Psoas muscle (tissue), 8 donors: ENCODE measurements around the gene SLC6A8. TPM values are rescaled to one million over a fixed set of nuclear protein-coding genes. Genes with fewer than 3 reads are reported as not detected.

Source experiments
- ATAC-seq, 4 donors: fragments of 200-7000 bp; cut with Tn5 transposase; one replicate each; pipeline ENCODE4 v1.9.1; 2020; ENCODE audit warnings: moderate library complexity in 3 of 4, mild to moderate bottlenecking in 2 of 4
- DNase-seq, 2 donors: peaks; one replicate each; pipeline ENCODE4 v3.0.0-alpha.2; 2020
- H3K27ac ChIP-seq: fragments of 200-600 bp; one replicate; pipeline ENCODE4 v1.8.0; 2022
- H3K27me3 ChIP-seq, 3 donors: fragments of 200-600 bp in 1 of 3; one replicate each; pipeline versions ENCODE4 v1.6.1 to v1.8.0; 2013 to 2022; ENCODE audit warnings: low read length in 2 of 3, mild to moderate bottlenecking in 2 of 3, moderate library complexity in 1 of 3; ENCODE audit not compliant: insufficient read depth in 3 of 3
- H3K36me3 ChIP-seq, 2 donors: fragments of 200-600 bp in 1 of 2; one replicate each; pipeline versions ENCODE4 v1.6.1 to v1.8.0; 2013 to 2022; ENCODE audit warnings: low read depth in 1 of 2, mild to moderate bottlenecking in 1 of 2, moderate library complexity in 1 of 2; ENCODE audit not compliant: insufficient read depth in 1 of 2
- H3K4me1 ChIP-seq: fragments of 200-600 bp; one replicate; pipeline ENCODE4 v1.8.0; 2022
- H3K4me3 ChIP-seq: fragments of 200-600 bp; one replicate; pipeline ENCODE4 v1.8.0; 2022; ENCODE audit warnings: mild to moderate bottlenecking
- H3K9me3 ChIP-seq: fragments of 200-600 bp; one replicate; pipeline ENCODE4 v1.8.0; 2022
- CTCF ChIP-seq: fragments of 200-600 bp; IDR thresholded peaks from one replicate; pipeline ENCODE4 v1.8.0; 2022; ENCODE audit warnings: antibody characterized with exemption
- WGBS, 3 donors: extraction: QIAGEN DNeasy Blood & Tissue Kit; methylation state at CpG; one replicate each; pipeline versions ENCODE4 v1.1.6 to v1.1.7; 2013; 5-methylcytosine and 5-hydroxymethylcytosine counted together
- intact Hi-C, 2 donors: fragments of 100-400 bp; cut with DNase I; formaldehyde crosslinking; loops; one replicate each; pipeline versions ENCODE4 v1.11.0 to v1.14.2; 2022
- polyA plus RNA-seq, 3 donors: library from polyadenylated mRNA; stranded (reverse); fragments of 200-250 nt; gene quantifications; one replicate each; pipeline ENCODE4 v1.2.3, GENCODE V29; 2013
- total RNA-seq, 4 donors: library from RNA; stranded (reverse); fragmentation: NEBNext Ultra II Directional in 2 of 4; extraction: Animal tissue kit (Norgen Biotek cat#: 25700) in 2 of 4; gene quantifications; one replicate each; pipeline versions ENCODE4 v1.2.1 to v1.2.4, GENCODE V29; 2021 to 2023
- donor health status: healthy with polysubstance abuse.
- donor health status: DM: no; HTN: no; CAD: no; lungs with moderate emphysema.
- donor health status: Bipolar disorder and iron deficiency.
- donor health status: healthy.
- donor health status: DM: yes; HTN: yes; CAD: no.
- donor health status: DM: no; HTN: no; CAD: no.
- donor health status: DM: no; HTN: no; CAD: no.
- donor health status: DM: yes; HTN: yes; CAD: no.

Gene SLC6A8
- total and polyA plus RNA-seq, 7 donors: 82.2 to 256 (median 104) TPM

DNA sequence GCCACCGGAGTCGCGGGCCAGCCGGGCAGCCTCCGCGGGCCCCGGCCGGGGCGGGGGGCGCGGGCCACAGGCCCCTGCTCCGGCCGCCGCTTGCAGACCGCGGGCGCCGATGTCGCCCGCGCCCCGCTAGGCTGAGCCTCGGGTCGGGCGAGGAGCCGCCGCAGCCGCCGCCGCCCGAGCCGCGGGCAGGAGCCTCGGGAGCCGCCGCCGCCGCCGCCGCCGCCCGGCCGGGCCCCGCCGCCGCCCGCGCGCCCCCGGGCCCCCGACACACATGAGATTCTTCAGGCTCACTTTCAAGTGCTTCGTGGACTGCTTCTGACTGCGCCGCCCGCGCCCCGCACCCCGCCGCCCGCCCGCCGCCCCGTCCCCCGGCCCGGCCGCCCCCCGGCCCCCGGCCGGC lies 345 bp downstream of the SLC6A8 start:
- 1 to 10% methylated on average over 14 to 40 of the region's 69 CpGs; no CpG with 5 or more reads in 1 of the 3 donors for WGBS, 3 donors
- Histone ChIP-seq H3K36me3 (peaks cover 0 to 3% of the 10 kb centered on the region in 2 donors), H3K4me1 (no peaks in the 10 kb centered on the region), H3K27me3 (peaks cover 0 to 7% (median 0%) of the 10 kb centered on the region in 3 donors), H3K27ac (no peak overlapping the region), H3K4me3 (no peak overlapping the region), H3K9me3 (no peaks in the 10 kb centered on the region)
- peak in 1 of 2 donors; percentile 11 for DNase-seq
- intact Hi-C loops: no loop called here
- TF ChIP-seq CTCF: no peak
- ATAC-seq: no peak

DNA sequence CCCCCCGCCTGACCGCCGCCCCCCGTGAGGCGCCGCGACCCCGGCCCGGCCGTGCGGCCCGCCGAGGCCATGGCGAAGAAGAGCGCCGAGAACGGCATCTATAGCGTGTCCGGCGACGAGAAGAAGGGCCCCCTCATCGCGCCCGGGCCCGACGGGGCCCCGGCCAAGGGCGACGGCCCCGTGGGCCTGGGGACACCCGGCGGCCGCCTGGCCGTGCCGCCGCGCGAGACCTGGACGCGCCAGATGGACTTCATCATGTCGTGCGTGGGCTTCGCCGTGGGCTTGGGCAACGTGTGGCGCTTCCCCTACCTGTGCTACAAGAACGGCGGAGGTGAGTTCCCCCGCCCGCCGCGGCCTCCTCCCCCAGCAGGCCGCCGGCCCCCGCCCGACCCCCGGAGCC lies 780 bp downstream of the SLC6A8 start:
- ATAC-seq (no peak), DNase-seq (no peak)
- Histone ChIP-seq H3K9me3 (no peaks in the 10 kb centered on the region), H3K27ac (peak overlapping the region; percentile 85), H3K4me3 (peak overlapping the region; percentile 68), H3K4me1 (no peaks in the 10 kb centered on the region), H3K27me3 (peaks cover 0 to 7% (median 0%) of the 10 kb centered on the region in 3 donors), H3K36me3 (peaks cover 0 to 3% of the 10 kb centered on the region in 2 donors)
- TF ChIP-seq CTCF: no peak
- 0 to 27% (median 2%) methylated on average over 19 to 56 of the region's 57 CpGs for WGBS, 3 donors
- intact Hi-C loops: no loop called here

- Histone ChIP-seq H3K27ac (peak overlapping the region; percentile 85), H3K27me3 (peaks cover 0 to 7% (median 0%) of the 10 kb centered on the region in 3 donors), H3K4me3 (peak overlapping the region; percentile 68), H3K4me1 (no peaks in the 10 kb centered on the region), H3K9me3 (no peaks in the 10 kb centered on the region), H3K36me3 (peaks cover 0 to 3% of the 10 kb centered on the region in 2 donors)
- TF ChIP-seq CTCF: no peak
- intact Hi-C loops: no loop called here
- DNase-seq: peak; percentile 64 to 82
- 4 to 36% (median 19%) methylated on average over 4 to 53 of the region's 53 CpGs for WGBS, 3 donors
- peak; percentile 59 to 77 (median 68) for ATAC-seq
Measured at GRCh38 chrX:153688911-153689590, 1.3 kb downstream of the SLC6A8 start.

DNA sequence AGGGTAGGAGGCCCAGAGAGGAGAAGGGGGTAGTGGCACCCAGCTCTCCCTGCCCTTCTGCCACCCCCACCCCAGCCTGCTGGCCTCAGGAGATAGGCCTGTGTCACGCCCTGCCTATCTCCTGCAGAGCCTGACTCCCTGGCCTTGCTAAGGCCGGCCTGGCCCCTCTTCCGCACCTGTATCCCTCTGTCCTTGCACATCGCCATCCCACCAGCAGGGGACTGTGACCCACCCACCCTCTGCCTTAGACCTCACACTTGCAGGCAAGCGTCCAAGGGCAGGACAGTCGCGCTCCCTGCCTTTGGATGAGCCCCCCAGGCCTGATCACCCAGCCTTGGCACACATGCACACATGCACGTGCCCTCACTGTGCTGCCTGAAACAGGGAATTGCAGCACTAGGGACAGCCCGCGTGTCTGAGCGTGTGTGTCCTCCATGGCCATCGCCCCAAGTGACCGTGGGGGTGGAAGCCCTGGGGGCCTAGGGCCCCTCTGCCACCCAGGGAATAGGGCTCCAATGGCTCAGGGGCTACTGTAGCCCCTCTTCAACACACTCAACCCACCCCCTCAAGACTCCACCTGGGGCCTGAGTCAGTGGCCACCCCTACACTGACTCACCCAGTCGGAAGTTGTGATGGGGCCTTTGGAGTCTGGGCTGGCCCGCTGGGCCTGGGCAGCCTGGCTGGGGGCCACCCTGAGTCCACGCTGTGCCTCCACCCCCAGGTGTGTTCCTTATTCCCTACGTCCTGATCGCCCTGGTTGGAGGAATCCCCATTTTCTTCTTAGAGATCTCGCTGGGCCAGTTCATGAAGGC lies 2.1 kb downstream of the SLC6A8 start:
- ATAC-seq (peak; percentile 10 to 40 (median 25)), DNase-seq (peak in 1 of 2 donors; percentile 61)
- H3K9me3 ChIP-seq: no peaks in the 10 kb centered on the region
- WGBS, 3 donors: 46 to 73% (median 65%) methylated on average over 14 to 19 of the region's 19 CpGs
- H3K27me3 ChIP-seq: peaks cover 0 to 7% (median 0%) of the 10 kb centered on the region in 3 donors
- no peaks in the 10 kb centered on the region for H3K4me1 ChIP-seq
- peak overlapping the region; percentile 68 for H3K4me3 ChIP-seq
- intact Hi-C loops: no loop called here
- peak overlapping the region; percentile 42 for H3K27ac ChIP-seq
- H3K36me3 ChIP-seq: peaks cover 0 to 7% of the 10 kb centered on the region in 2 donors
- no peak for TF ChIP-seq CTCF
